ENCODE data around the gene TLCD2.

GRCh38 chr17:1653735-1654134 lies 56.4 kb downstream of the TLCD2 start:
- no peak for TF ChIP-seq CTCF (IDR thresholded peaks at IDR 0.05)
- TF ChIP-seq POLR2A (IDR thresholded peaks at IDR 0.05) = no peak

Measured in ovary (tissue), 3 donors.